ENCODE results near the gene SNTB2.

Gene SNTB2

GRCh38 chr16:69233124-69233523, 46.2 kb downstream of the SNTB2 start:
- TF ChIP-seq YY1 (IDR thresholded peaks at IDR 0.05; ENCODE audit: low read depth) = no peak
- no peak for TF ChIP-seq RAD21 (IDR thresholded peaks at IDR 0.05; ENCODE audit: low read depth)
- no peak for TF ChIP-seq TEAD4 (IDR thresholded peaks at IDR 0.05)
- TF ChIP-seq MAX (IDR thresholded peaks at IDR 0.05) = no peak
- TF ChIP-seq EP300 (IDR thresholded peaks at IDR 0.05; ENCODE audit: borderline replicate concordance) = no peak
- no peak for TF ChIP-seq FOXM1 (IDR thresholded peaks at IDR 0.05; ENCODE audit: borderline replicate concordance, low read depth)
- no peak for TF ChIP-seq TAF1 (IDR thresholded peaks at IDR 0.05; ENCODE audit: low read depth)
- TF ChIP-seq USF1 (IDR thresholded peaks at IDR 0.05) = no peak
- no peak for TF ChIP-seq EGR1 (IDR thresholded peaks at IDR 0.05)
- no peak for TF ChIP-seq NFIC (IDR thresholded peaks at IDR 0.05)
- TF ChIP-seq CREB1 (IDR thresholded peaks at IDR 0.05; ENCODE audit: low read depth) = no peak
- no peak for TF ChIP-seq REST (IDR thresholded peaks at IDR 0.05; ENCODE audit: low read depth)
- TF ChIP-seq TCF12 (IDR thresholded peaks at IDR 0.05; ENCODE audit: low read depth) = no peak
- no peak for TF ChIP-seq ZBTB7A (IDR thresholded peaks at IDR 0.05; ENCODE audit: low read depth)
- TF ChIP-seq CEBPB (IDR thresholded peaks at IDR 0.05) = no peak

- TF ChIP-seq ZBTB7A (IDR thresholded peaks at IDR 0.05; ENCODE audit: low read depth) (no peak), FOXM1 (IDR thresholded peaks at IDR 0.05; ENCODE audit: borderline replicate concordance, low read depth) (no peak), CREB1 (IDR thresholded peaks at IDR 0.05; ENCODE audit: low read depth) (no peak), CEBPB (IDR thresholded peaks at IDR 0.05) (no peak), TAF1 (IDR thresholded peaks at IDR 0.05; ENCODE audit: low read depth) (no peak), REST (IDR thresholded peaks at IDR 0.05; ENCODE audit: low read depth) (no peak)
Observed at GRCh38 chr16:69234460-69234859, 47.5 kb downstream of the SNTB2 start.

GRCh38 chr16:69236319-69236718, 49.4 kb downstream of the SNTB2 start:
- TF ChIP-seq RAD21 (IDR thresholded peaks at IDR 0.05; ENCODE audit: low read depth) = no peak

GRCh38 chr16:69237296-69237695, 50.3 kb downstream of the SNTB2 start:
- TF ChIP-seq TAF1 (IDR thresholded peaks at IDR 0.05; ENCODE audit: low read depth) = no peak
- TF ChIP-seq RAD21 (IDR thresholded peaks at IDR 0.05; ENCODE audit: low read depth) = no peak
- no peak for TF ChIP-seq CREB1 (IDR thresholded peaks at IDR 0.05; ENCODE audit: low read depth)
- no peak for TF ChIP-seq YY1 (IDR thresholded peaks at IDR 0.05; ENCODE audit: low read depth)
- TF ChIP-seq EP300 (IDR thresholded peaks at IDR 0.05; ENCODE audit: borderline replicate concordance) = no peak
- no peak for TF ChIP-seq USF1 (IDR thresholded peaks at IDR 0.05)
- no peak for TF ChIP-seq EGR1 (IDR thresholded peaks at IDR 0.05)
- TF ChIP-seq REST (IDR thresholded peaks at IDR 0.05; ENCODE audit: low read depth) = no peak
- no peak for TF ChIP-seq TEAD4 (IDR thresholded peaks at IDR 0.05)
- no peak for TF ChIP-seq ZBTB7A (IDR thresholded peaks at IDR 0.05; ENCODE audit: low read depth)
- TF ChIP-seq CEBPB (IDR thresholded peaks at IDR 0.05) = no peak
- no peak for TF ChIP-seq FOXM1 (IDR thresholded peaks at IDR 0.05; ENCODE audit: borderline replicate concordance, low read depth)
- TF ChIP-seq TCF12 (IDR thresholded peaks at IDR 0.05; ENCODE audit: low read depth) = no peak

GRCh38 chr16:69239851-69240250, 52.9 kb downstream of the SNTB2 start:
- TF ChIP-seq TEAD4 (IDR thresholded peaks at IDR 0.05) (no peak), CEBPB (IDR thresholded peaks at IDR 0.05) (no peak), TCF12 (IDR thresholded peaks at IDR 0.05; ENCODE audit: low read depth) (no peak), CREB1 (IDR thresholded peaks at IDR 0.05; ENCODE audit: low read depth) (no peak), FOXM1 (IDR thresholded peaks at IDR 0.05; ENCODE audit: borderline replicate concordance, low read depth) (no peak), USF1 (IDR thresholded peaks at IDR 0.05) (no peak)

Data from Ishikawa (cell line).